HG03095 (cell line): ENCODE data around the gene CISH.
A peak's percentile ranks its signal among the peaks of the same experiment; 100 is the strongest.

ENCODE experiments used
- ATAC-seq: cut with Tn5 transposase; IDR thresholded peaks from one replicate; pipeline ENCODE4 v1.9.1; 2021; ENCODE audit warnings: moderate library complexity; ENCODE audit not compliant: unreplicated experiment

The CISH gene

DNA sequence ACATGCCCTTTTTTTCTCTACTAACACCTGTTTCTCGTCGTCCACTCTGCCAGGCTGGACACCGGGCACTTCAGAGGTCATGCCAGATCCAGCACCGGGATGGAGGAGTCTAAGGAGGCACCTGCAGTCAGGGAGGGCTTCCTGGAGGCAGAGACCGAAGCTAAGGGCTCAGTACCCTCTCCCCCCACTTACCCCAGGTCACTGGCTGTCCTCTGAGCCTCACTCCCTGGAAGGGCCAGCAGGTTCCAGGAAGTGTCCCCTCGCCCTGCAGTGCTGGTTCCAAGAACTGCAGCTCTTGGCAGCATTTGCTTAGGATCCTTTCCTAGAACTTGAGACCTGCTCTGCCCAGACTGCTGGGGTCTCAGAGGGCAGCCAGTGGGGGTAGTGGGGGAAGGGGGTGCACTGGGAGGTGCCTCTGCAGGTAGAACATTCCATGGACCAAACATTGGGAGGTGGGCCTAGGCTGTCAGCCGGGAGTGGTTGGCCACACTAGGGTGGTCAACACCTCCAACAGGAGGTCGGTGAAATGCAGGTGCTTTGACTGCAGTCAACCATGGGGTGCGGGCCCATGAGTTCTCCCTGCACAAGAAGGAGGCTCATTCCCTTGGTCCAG, 11.3 kb downstream of the CISH start:
- ATAC-seq: no peak

DNA sequence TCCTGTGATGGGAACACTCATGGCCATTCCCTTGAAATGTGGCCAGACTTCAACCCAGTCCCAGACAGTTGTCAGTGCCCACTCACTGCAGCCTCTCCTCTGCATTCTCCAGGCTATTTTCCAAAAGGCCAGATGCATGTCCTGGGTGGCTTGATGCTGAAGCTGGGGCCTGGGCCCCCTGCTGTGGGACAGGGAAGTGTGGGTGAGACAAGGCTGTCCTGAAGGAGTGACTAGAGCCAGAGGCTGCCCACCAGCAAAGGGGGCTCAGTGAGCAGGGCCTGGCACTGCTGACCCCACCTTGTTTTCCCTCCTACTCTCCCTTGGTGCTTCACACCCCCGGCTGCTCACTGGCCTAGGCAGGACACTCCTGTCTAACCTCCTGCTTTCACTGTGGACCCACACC, 11.9 kb downstream of the CISH start:
- ATAC-seq: no peak

DNA sequence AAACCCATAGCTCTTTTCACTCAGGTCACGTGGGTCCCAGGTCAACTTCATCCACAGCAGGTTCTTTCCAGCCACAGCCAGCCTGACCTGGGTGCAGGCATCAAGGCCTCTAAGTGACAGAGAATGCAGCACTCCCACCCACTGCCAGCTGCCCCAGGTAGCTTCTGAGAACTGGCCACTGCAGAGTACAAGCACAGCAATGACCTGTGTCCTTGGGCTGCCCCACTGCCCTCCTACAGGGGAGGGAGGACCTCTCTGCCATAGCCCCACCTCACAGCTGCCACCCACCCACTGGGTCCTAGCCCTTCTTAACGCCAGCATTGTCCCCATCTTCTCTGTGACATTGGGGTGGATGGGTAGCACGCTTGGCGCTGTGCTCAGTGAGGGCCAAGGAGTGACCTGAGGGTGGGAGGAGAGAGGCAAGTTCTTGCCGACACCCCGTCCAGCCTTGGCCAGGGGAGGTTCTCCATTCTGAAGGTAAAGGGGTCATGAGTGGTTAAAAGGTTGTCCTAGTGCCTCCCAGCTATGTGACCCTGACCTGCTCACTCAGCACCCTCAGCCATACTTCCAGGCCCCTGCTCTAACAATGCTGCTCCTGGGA, 12.4 kb downstream of the CISH start:
- ATAC-seq: no peak

DNA sequence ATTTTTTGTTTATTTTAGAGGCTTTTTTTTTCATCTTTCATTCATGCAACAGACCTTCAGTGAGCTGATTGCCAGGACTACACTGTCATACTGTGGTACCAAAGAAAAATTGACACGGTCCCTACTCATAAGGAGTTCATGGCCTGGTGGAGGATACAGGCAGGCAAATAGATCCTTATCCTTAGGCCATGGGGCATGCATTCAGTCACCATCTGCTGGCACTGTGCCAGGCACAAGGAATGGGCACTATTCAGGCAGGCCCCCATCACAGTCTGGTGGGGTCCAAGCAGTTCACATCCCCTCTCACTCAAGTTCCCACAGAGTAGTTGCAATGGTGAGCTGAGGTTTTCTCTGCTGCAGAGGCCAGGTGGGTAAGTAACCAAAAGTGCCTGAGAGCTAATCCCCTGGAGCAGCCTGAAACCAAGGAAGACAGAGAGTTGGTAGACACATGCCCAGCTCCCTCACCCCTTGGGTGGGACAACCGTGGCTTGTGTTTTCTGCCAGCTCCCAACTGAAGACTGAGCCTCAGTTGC, 17.3 kb downstream of the CISH start:
- no peak for ATAC-seq

DNA sequence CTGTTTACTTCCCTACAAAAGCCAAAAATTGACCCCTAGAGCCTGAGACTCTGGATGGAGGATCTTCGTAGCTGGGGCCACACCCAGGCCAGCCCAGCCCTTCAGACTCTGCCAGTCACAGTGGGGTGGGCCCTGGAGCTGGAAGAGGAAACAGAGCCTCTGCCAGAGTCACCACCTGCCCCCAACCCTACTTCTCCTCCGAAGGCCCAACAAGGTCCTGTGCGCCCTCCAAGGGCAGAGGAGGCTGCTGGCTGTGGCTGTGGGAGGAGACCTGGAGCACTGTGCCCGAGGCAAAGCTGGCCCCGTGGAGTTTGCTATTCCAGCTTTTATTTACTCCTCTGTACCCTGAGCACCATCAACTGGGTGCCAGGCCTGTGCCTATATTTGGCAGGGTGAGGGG, 19.0 kb downstream of the CISH start:
- no peak for ATAC-seq

DNA sequence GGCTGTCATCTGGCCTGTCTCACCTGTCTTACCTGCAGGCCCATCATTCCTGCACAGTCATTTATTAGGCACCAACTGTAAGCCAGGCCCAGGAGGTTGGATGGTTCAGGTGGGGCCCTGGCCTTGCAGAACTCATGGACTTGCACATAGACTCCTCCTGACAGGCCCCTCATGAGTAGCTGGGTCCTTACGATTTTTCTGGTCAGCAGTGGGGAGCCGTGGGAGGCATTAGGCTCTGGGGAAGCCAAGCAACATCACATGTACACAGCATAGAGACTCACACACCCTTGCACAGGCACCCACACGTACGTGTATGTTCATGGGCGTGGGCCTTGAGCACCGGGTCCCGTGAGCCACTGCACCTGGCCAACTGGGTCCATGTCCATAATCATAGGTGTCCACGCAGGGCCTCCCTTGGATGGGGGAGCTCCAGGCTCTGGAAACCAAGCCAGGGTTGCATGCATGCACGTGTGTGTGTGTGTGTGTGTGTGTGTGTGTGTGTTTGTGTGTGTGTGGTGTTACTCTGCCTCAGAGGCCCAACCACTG, 20.3 kb downstream of the CISH start:
- peak; percentile 4 for ATAC-seq

DNA sequence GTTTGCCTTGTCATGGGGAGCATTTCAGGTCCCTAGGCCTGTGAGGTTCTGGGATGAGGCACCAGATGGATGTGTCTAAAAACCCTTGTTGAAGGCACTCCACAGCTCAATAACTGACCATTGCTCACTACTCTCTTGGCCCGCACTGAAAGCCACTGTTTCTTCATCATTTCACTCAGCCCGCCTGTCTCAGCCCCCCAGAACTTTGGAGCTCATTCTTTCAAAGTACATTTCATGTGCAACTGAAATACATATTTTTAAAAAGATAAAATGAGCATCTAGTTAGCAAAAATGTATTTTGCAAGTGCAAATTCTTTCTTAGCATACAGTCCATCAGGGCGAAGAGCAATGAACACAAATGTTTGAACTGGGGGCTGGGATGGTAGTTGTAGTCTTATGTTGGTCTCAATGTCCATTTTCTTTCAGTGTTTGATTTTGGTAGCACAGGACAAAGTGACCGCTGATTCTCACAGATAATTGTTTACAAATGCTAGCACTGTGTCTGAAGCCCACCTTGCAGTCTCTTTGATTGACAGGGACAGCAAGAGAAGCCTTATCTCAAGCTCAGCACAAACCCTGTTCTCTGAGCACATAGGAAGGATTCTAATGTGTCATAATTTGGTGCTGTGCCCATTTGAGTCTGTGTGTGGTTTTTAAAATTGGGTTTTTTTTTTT, 22.7 kb downstream of the CISH start:
- ATAC-seq: no peak

DNA sequence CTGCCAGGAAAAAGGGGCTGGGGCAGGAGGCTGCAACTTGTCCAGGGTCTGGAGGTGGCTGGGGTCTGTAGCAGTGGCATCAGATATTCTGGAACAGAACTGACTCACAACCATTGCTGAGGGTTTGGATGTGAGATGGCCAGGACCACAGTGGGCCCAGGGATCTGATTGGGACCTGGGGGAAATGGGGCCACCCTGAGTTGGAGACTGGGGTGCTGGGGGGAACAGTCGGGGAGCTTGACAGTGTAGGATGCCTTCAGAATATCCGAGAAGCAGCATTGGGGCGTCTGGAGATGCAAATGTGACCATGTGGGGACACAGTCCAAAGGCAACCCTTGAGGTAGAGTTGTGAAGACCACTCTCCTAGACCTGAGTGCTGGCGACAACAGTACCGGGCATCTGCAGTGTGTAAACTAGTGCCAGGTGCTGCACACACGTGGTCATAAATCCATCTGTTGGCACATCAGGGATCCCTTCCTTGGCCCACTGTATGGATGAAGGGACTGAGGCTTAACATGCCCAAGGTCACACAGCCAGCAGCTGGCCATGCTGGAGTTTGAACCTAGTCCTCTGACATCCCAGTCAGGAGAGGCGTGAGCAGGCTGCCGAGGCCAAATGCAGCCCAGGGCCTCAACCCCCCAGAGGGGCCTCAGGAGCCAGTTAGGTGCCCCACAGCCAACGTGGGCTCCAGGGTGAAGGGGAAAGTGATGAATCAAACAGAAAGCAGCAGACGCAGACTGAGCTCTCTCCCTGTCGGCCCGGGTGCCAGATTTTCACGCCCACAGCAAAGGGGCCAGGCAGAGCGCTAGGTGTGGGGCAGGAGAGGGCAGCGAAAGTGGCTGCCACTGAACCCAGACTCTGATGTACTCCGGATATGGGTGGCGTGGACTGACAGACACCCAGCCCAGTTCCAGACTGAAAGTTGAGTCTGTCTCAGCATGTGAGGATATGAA, 23.5 kb downstream of the CISH start:
- ATAC-seq: no peak

DNA sequence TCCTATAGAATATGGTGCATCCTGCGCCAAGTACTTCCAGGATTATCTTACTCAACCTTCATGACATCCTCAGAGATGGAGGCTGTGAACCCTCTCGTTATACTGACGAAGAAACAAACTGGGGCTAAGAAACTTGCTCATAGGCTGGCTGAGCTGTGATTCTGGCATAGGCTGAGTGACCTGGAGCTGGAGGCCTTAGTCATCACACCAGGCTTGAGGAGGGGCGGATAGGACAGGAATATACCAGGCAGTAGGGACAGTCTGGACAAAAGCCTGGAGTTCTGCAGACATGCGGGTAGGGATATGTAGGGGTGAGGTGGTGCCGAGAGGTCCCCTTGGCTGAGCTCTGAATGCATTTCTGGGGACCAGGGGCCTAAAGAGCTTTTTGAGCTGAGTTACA, 24.2 kb downstream of the CISH start:
- no peak for ATAC-seq

DNA sequence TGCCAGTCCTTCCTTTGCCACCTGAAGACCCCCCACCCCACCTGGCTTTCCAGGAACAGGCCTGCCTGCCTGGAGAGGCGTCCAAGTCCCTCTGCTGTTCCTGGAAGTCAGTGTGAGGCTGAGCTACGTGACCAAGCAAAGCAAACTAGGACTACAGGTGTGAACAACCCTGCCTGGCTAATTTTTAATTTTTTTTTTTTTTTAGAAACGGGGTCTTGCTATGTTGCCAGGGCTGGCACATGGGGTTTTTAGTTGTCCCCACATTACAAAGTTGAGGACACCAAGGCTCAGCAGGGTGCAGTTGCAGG, 24.9 kb downstream of the CISH start:
- no peak for ATAC-seq

DNA sequence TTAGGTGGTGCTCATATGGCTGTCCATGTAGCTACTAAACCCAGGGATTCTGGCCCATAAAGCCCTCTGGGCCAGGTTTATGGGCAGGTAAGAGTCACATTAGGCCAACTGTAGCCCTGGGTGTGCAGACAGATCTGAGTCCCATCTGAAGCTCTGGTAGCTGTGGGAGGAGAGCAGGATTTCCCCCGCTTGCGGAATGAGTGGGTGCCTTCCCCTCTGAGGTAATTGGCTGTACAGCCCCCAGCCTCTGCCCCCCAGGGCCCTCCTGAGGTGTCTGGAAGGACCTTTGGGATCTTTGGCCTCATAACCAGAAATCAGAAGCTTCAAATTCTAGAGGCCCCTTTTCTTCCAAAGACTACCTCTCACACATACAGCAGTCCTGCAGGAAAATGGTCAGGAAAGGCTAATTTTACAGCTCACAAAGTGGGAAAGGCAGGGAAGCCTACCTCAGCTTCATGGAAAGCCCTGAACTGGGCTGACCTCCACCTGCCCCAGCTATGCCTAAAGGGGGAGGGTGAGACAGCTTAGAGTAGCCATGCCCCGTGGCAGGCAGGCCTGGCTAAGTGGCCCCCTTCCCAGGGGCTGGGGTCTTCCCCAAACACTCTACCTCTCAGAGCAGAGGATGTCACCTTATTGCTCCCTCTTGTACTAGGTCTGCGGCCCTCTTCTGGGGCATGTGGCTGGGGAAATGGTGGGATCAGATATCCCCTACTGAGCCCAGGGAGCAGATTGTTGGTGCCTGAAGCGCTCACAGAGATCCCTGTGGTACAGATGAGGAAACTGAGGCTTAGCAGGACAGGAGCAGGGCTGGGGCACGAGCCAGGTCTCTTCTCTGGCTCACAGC, 25.4 kb downstream of the CISH start:
- ATAC-seq: no peak

DNA sequence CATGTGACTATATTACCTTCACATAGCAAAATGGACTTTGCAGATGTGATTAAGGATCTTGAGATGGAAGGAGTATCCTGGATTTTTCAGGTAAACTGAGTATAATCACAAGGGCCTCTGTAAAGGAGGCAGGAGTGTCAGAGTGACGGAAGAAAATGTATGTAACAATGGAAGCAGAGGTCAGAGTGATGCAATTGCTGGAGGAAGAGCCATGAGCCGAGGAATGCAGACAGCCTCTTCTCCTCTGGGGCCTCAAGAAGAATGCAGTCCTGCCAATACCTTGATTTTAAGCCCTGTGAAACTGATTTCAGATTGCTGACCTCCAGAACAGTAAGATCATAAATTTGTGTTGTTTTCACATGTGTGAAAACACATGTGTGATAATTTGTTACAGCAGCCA, 27.2 kb downstream of the CISH start:
- no peak for ATAC-seq

DNA sequence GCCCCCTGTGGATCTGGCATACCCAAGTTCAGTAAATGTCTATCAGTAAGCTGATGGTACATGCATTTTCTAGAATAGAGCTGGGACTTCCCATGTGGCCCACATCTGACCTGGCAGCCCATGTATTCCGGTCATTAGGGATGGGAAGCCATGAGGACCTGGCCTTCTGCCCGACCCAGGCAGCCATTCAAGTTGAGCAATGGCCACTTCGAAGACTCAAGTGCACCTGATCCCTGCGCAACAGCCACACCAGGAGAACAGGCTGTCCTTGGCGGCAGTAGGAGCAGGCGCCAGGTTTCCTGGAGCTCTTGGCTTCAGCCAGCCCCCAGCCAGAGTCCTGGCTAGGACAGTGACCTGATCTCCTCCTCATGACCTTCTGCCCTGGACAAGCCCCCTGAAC, 27.7 kb downstream of the CISH start:
- ATAC-seq: no peak

DNA sequence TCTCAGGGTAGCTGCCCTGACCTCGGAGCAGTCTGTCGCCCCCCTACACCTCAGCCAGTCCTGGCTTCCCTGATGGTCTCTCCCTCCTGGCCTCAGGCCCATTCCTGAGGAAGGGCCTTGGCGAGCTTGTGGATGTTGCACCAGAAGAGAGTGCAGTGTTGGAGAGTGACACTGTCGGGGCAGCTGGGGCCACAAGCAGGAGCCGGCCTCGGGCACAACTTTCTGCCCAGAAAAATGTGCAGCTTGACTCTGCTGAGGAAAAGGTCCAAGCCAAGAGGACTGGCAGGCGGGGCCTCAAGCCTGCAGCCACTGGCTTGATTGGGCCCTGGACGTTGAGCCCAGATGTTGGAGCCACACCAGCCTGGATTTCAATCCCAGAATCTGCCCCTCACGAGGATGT, 29.5 kb downstream of the CISH start:
- ATAC-seq: no peak

DNA sequence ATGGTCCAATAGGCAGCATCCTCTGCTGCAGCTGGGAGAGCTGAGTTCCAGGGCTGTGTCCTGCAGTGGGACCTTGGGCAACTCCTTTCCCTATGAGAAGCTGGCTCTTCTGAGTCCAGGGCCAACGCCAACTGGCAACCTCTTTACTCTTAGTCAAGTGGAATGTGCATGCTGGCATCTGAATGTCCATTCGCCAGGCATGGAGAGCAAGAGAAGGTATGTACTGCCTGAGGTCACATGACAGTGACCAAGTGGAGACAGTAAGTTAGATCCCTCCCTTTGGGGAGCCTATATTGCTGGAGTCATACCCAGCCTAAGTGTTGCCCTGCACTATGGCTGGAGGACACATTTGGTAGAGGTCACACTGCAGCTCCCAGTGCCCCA, 30.1 kb downstream of the CISH start:
- no peak for ATAC-seq

DNA sequence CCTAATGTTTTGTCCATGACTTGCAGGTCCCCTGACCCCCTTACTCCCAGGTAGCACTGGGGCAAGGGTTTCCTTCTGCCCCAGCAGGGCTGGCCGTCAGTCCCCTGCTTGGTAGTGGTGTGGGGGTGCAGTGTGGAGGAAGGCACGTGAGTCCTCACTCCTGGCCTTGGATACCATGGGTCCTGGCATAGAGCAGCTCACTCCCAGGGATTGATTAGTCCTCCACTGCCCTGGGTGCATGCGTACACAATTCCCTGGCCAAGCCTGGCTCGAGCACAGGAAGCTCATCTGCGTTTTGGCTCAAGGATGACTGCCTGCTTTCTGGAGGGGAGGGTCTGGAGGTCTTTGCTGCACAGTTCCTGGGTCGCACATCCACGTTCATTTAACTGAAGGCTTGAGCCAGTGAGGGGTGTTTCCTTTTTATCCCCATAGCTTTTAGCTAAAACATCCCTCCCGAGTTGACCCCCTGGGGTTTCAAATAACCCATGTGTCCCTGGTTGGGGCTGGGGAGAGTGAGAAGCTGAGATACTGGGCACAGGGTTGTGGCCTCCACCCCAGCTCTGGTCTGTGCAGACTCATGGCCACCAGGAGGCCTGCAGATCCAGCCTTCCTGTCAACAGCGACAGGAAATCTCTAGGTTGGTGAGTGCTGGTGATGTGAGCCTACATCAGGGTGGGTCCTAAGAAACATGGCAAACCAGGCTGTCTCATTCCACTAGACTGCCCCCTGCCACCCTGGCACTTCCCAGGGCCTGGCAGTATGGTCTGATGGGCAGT, 30.7 kb downstream of the CISH start:
- no peak for ATAC-seq

DNA sequence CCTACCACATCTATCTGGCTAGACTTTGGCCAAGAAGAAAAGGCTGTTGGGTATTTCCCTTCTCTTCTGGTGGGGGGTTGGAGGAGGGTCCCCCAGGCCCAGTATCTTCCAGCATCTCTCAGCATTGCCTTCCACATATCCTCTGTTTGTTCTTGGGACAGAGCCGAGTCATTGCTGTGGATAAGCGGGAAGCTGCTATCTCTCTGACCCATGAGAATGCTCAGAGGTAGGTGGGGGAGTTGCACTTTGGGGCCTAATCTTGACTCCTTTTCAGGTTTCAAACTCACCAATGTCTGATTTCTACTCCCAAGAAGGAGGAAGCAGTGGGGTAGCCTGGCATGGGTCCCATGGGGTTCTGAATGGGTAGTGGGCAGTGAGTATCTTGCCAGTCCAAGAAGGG, 34.2 kb downstream of the CISH start:
- ATAC-seq: no peak

DNA sequence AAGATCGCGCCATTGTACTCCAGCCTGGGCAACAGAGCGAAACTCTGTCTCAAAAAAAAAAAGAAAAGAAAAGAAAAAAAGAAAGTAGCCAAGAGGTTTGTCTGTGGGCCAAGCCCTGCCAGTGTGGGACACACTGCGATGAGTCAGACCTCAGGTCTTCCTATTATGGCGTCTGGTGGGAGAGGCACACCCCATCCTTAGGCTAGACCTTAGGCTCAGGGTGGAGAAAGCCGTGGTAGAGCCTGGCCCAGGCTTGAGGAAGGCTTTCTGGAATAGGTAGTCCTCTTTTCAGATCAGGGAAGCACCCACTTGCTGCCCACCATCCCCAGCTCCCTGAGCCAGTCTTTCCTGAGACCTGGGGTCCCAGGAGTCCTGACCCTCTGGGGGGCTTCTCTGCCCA, 36.2 kb downstream of the CISH start:
- no peak for ATAC-seq

DNA sequence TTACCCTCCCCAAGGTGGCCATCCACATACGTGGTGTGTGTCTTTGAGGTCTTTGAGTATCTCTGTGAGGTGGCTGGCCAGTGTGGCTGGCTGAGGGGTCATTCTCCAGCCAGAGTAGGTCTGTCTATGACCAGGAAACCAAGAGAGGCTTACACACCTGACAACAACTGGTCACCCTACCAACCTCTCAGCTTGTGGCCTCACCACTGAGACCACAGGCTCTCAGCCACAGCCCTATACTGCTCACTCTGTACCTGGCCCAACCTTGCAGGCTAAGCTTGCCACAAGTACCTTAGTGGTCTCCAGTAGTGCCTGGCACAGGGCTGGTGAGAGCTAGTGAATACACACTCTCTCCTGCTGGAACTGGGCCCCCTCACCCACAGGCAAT, 37.1 kb downstream of the CISH start:
- no peak for ATAC-seq
